GM12873 (cell line): ENCODE results near the gene DOK3.

Source experiments
- TF ChIP-seq, protein P1 (sequence below): IDR thresholded peaks from 2 replicates; pipeline ENCODE4 v1.5.1; 2012; ENCODE audit warnings: low read depth, mild to moderate bottlenecking, moderate library complexity, low read length, control low read depth; ENCODE audit not compliant: insufficient read depth; ENCODE audit errors: missing control alignments

Gene DOK3

GRCh38 chr5:177552839-177553455, 43.3 kb upstream of the DOK3 start:
- TF ChIP-seq, protein P1, sequence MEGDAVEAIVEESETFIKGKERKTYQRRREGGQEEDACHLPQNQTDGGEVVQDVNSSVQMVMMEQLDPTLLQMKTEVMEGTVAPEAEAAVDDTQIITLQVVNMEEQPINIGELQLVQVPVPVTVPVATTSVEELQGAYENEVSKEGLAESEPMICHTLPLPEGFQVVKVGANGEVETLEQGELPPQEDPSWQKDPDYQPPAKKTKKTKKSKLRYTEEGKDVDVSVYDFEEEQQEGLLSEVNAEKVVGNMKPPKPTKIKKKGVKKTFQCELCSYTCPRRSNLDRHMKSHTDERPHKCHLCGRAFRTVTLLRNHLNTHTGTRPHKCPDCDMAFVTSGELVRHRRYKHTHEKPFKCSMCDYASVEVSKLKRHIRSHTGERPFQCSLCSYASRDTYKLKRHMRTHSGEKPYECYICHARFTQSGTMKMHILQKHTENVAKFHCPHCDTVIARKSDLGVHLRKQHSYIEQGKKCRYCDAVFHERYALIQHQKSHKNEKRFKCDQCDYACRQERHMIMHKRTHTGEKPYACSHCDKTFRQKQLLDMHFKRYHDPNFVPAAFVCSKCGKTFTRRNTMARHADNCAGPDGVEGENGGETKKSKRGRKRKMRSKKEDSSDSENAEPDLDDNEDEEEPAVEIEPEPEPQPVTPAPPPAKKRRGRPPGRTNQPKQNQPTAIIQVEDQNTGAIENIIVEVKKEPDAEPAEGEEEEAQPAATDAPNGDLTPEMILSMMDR: no peak

DNA sequence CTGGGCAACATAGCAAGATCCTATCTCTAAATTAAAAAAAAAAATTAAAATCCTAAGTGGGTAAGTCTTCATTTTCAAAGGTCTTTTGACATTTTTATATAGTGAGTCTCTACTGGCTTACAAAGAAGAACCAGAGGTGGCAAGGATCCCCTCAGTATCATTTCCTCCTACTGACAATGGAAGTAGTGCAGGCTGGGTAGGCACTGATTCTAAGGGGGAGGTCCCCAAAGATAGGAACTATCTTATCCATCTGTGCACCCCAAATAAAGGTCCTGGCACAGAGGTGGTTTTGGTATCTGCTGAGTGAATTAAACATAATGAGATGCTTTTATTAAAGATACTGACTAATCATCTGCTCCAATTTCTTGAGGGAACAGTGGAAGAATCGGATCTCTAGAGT, 40.5 kb upstream of the DOK3 start:
- TF ChIP-seq, protein P1: no peak

GRCh38 chr5:177548495-177548894, 38.9 kb upstream of the DOK3 start:
- TF ChIP-seq, protein P1: no peak

GRCh38 chr5:177547736-177548135, 38.1 kb upstream of the DOK3 start:
- TF ChIP-seq, protein P1: no peak

GRCh38 chr5:177546258-177546741, 36.7 kb upstream of the DOK3 start:
- TF ChIP-seq, protein P1: no peak

DNA sequence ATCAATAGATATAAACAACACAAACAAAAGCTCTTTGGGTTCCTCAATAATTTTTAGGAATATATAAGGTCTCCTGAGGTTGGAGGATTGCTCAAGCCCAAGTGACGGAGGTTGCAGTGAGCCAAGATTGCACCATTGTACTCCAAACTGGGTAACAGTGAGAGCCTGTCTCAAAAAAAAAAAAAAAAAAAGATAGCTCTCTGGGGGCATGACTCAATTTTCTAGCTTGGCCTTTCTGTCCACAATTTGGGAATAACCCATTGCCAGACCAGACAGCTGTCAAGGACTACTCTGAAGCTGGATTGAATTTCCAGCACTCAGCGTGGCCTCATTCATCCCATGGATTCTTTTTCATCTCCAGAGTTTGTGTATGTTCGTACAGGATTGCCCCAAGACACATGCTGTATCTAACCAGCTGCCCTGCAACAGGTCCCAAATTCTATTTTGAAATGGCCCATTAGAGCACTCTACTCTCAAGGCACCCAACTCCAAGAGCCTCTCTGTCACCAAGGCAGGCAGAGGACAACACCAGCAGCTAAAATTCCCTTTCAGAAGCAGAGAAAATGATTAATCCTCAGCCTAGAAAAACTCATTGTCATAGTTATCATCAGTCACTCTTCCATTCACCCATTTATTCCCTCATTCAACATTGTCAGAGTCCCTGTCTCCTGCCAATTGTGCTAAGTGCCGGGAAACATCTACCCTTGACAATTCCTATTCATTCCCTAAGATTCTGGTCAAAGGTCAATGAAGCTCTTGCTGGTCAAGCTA, 36.0 kb upstream of the DOK3 start:
- TF ChIP-seq, protein P1: no peak

GRCh38 chr5:177542816-177543465, 33.3 kb upstream of the DOK3 start:
- TF ChIP-seq, protein P1: no peak
